K562 (cell line): Measurements from ENCODE around the gene TRPM4. TPM values are rescaled to one million over a fixed set of nuclear protein-coding genes. Genes with fewer than 3 reads are reported as not detected.

Experiments
- ATAC-seq: fragments of 200-7000 bp; cut with Tn5 transposase; 3 replicates; pipeline ENCODE4 v1.9.1; 2020; ENCODE audit warnings: moderate library complexity
- BruUV-seq: library from RNA; stranded (reverse); fragments of 400-500 nt; replicated peaks from 2 replicates; lab custom pipeline; 2021; lab: Mats Ljungman, UMichigan
- CTCF ChIA-PET: fragments of 300-600 bp; formaldehyde crosslinking; extraction: SDS; loops from one replicate; lab custom pipeline; 2021; ENCODE audit warnings: low intra/inter-chr PET ratio; lab: Yijun Ruan, JAX
- POLR2A ChIA-PET: fragments of 300-600, 350-650 bp; sonication (Branson Sonifier 250); formaldehyde crosslinking; extraction: SDS; loops from one replicate; lab custom pipeline; 2021; ENCODE audit warnings: antibody characterized with exemption, inconsistent platforms; lab: Yijun Ruan, JAX
- DNase-seq, 4 experiments: peaks; one replicate each; pipeline versions ENCODE4 v3.0.0 to v3.0.0-alpha.2; 2011 to 2018; ENCODE audit warnings: low spot score in 3 of 4, mixed read lengths in 3 of 4; ENCODE audit errors: extremely low read depth in 1 of 4
- FAIRE-seq: peaks from 2 replicates; lab custom pipeline; 2011; peaks lifted over from hg19 to GRCh38; lab: Jason Lieb, UNC
- H2AFZ ChIP-seq: 2 replicates; pipeline ENCODE4 v1.6.0; 2011; ENCODE audit warnings: low read depth, low read length, control low read depth, inconsistent platforms
- H3K27ac ChIP-seq: fragments of 200-600 bp; 3 replicates; pipeline ENCODE4 v1.8.0; 2011; ENCODE audit warnings: low read depth, mild to moderate bottlenecking, control low read depth, inconsistent platforms, low read length, moderate library complexity, mixed read lengths; ENCODE audit errors: extremely low read depth
- H3K27me3 ChIP-seq, 2 experiments: fragments of 300-600 bp in 1 of 2; 2 replicates in 1 of 2; 3 replicates in 1 of 2; pipeline versions ENCODE4 v1.6.0 to v1.8.0; 2011; ENCODE audit warnings: inconsistent platforms in 2 of 2, low read length in 2 of 2, mild to moderate bottlenecking in 1 of 2, mixed read lengths in 1 of 2, moderate library complexity in 1 of 2; ENCODE audit not compliant: control insufficient read depth in 2 of 2, insufficient read depth in 2 of 2
- H3K36me3 ChIP-seq: fragments of 300-600 bp; 3 replicates; pipeline ENCODE4 v1.8.0; 2011; ENCODE audit warnings: mild to moderate bottlenecking, low read length, inconsistent platforms; ENCODE audit not compliant: control insufficient read depth, insufficient read depth
- H3K4me1 ChIP-seq, 2 experiments: fragments of 200-600 bp in 1 of 2; replicated peaks in 1 of 2; 2 replicates in 1 of 2; 3 replicates in 1 of 2; pipeline versions ENCODE4 v1.5.1 to v1.8.0; 2011; ENCODE audit warnings: inconsistent platforms in 2 of 2, low read length in 2 of 2, mild to moderate bottlenecking in 1 of 2, mixed read lengths in 1 of 2, moderate library complexity in 1 of 2; ENCODE audit not compliant: control insufficient read depth in 2 of 2, insufficient read depth in 2 of 2
- H3K4me2 ChIP-seq: 2 replicates; pipeline ENCODE4 v1.6.1; 2011; ENCODE audit warnings: low read length, control low read depth, inconsistent platforms, mixed read lengths; ENCODE audit not compliant: insufficient read depth
- H3K4me3 ChIP-seq: fragments of 200-600 bp; sonication (generic), shearing (Covaris generic); 2 replicates; pipeline ENCODE4 v1.5.1; 2016; ENCODE audit warnings: control low read depth, inconsistent platforms
- H3K79me2 ChIP-seq: fragments of 200-600 bp; 3 replicates; pipeline ENCODE4 v1.8.0; 2011; ENCODE audit warnings: low read length, inconsistent platforms; ENCODE audit not compliant: control insufficient read depth, insufficient read depth
- H3K9ac ChIP-seq, 2 experiments: 2 replicates each; pipeline versions ENCODE4 v1.6.0 to v1.6.1; 2011; ENCODE audit warnings: low read depth in 2 of 2, low read length in 2 of 2, control low read depth in 1 of 2, inconsistent platforms in 1 of 2, mild to moderate bottlenecking in 1 of 2, mixed read lengths in 1 of 2; ENCODE audit not compliant: insufficient read depth in 1 of 2
- H3K9me1 ChIP-seq: one replicate; pipeline ENCODE4 v1.6.0; 2011; ENCODE audit warnings: inconsistent platforms, mild to moderate bottlenecking, low read length, moderate library complexity; ENCODE audit not compliant: control insufficient read depth, insufficient read depth
- H3K9me3 ChIP-seq: replicated peaks from 2 replicates; pipeline ENCODE4 v1.5.1; 2011; ENCODE audit warnings: low read depth, low read length, inconsistent platforms; ENCODE audit not compliant: control insufficient read depth, insufficient read depth
- H4K20me1 ChIP-seq: replicated peaks from 2 replicates; pipeline ENCODE4 v1.6.1; 2011; ENCODE audit warnings: low read length, inconsistent platforms, mixed read lengths; ENCODE audit not compliant: control insufficient read depth, insufficient read depth
- ARID2 ChIP-seq: fragments of 450-650 bp; IDR thresholded peaks from 2 replicates; pipeline ENCODE4 v1.6.1; 2017; ENCODE audit warnings: antibody characterized with exemption, mild to moderate bottlenecking
- CTCF ChIP-seq, 3 experiments: IDR thresholded peaks in 2 of 3; conservative IDR thresholded peaks in 1 of 3; 2 replicates each; pipeline ENCODE4 v1.5.1; 2011 to 2012; ENCODE audit warnings: low read length in 3 of 3, mild to moderate bottlenecking in 3 of 3, control low read depth in 2 of 3, improper control_type of control experiment in 1 of 3, inconsistent platforms in 1 of 3, low read depth in 1 of 3, mixed read lengths in 1 of 3, moderate library complexity in 1 of 3; ENCODE audit not compliant: insufficient read depth in 2 of 3
- HDAC1 ChIP-seq, 2 experiments: fragments of 450-650 bp; IDR thresholded peaks; 2 replicates each; pipeline ENCODE4 v1.6.1; 2016 to 2017; ENCODE audit warnings: inconsistent platforms in 1 of 2, mild to moderate bottlenecking in 1 of 2, moderate library complexity in 1 of 2
- MAX ChIP-seq: sonication (generic); formaldehyde crosslinking; IDR thresholded peaks from 2 replicates; pipeline ENCODE4 v1.9.0; 2022; ENCODE audit warnings: mild to moderate bottlenecking, missing genetic modification reagents
- NR4A1 ChIP-seq, 2 experiments: fragments of 250-450 bp in 1 of 2; fragments of 450-650 bp in 1 of 2; sonication (Bioruptor Pico) in 1 of 2; IDR thresholded peaks; 2 replicates each; pipeline versions ENCODE4 v1.4.0 to v1.6.1; 2016 to 2020; ENCODE audit warnings: mild to moderate bottlenecking in 2 of 2, missing compliant biosample characterization in 1 of 2, missing genetic modification characterization in 1 of 2, moderate library complexity in 1 of 2
- PRPF4 ChIP-seq: fragments of 200-400 bp; formaldehyde crosslinking; IDR thresholded peaks from one replicate; pipeline ENCODE4 v1.6.1; 2017; ENCODE audit warnings: low read length, low read depth, mild to moderate bottlenecking; ENCODE audit not compliant: insufficient read depth, poor library complexity, severe bottlenecking
- U2AF2 ChIP-seq: fragments of 200-400 bp; formaldehyde crosslinking; optimal IDR thresholded peaks from 2 replicates; pipeline ENCODE3; 2017; ENCODE audit warnings: low read depth, mild to moderate bottlenecking, low read length
- ZFP30 ChIP-seq: fragments of 250-450 bp; sonication (Bioruptor Pico); IDR thresholded peaks from 2 replicates; pipeline ENCODE4 v1.8.0; 2022; ENCODE audit warnings: moderate library complexity, mild to moderate bottlenecking, inconsistent platforms, borderline replicate concordance
- ZFP36 ChIP-seq: fragments of 150-350 bp; IDR thresholded peaks from 2 replicates; pipeline ENCODE4 v1.6.1; 2018; ENCODE audit warnings: low read length, low read depth; ENCODE audit not compliant: partially characterized antibody
- ZFX ChIP-seq: sonication (generic); formaldehyde crosslinking; IDR thresholded peaks from 2 replicates; pipeline ENCODE4 v1.8.0; 2022; ENCODE audit warnings: mild to moderate bottlenecking, missing genetic modification reagents, moderate library complexity
- ZNF146 ChIP-seq: IDR thresholded peaks from one replicate; pipeline ENCODE4 v1.6.1; 2018; ENCODE audit warnings: missing compliant biosample characterization; ENCODE audit not compliant: unreplicated experiment
- ZNF398 ChIP-seq: fragments of 250-450 bp; sonication (Bioruptor Pico); IDR thresholded peaks from 2 replicates; pipeline ENCODE4 v1.8.0; 2021; ENCODE audit warnings: moderate library complexity, mild to moderate bottlenecking, inconsistent platforms
- ZNF584 ChIP-seq: fragments of 200-800 bp; sonication (Bioruptor generic); IDR thresholded peaks from 2 replicates; pipeline ENCODE4 v1.6.1; 2016; ENCODE audit warnings: low read depth, mild to moderate bottlenecking, missing genetic modification characterization, missing compliant biosample characterization
- ZNF785 ChIP-seq: fragments of 250-450 bp; sonication (Bioruptor Pico); IDR thresholded peaks from 2 replicates; pipeline ENCODE4 v1.4.0; 2020; ENCODE audit warnings: mild to moderate bottlenecking
- WGBS: fragments of 100-300 bp; shearing (Covaris generic); methylation state at CpG from one replicate; pipeline ENCODE4 v1.1.6; 2016; ENCODE audit warnings: low coverage, mixed read lengths; ENCODE audit not compliant: insufficient coverage; ENCODE audit errors: missing lambda C conversion rate; 5-methylcytosine and 5-hydroxymethylcytosine counted together
- in situ Hi-C: fragments of 300-500 bp; cut with MboI; formaldehyde crosslinking; loops from 4 replicates; pipeline ENCODE4 v1.15.0; 2018; ENCODE audit warnings: inconsistent platforms, mixed read lengths
- intact Hi-C: fragments of 100-400 bp; cut with micrococcal nuclease; formaldehyde crosslinking; loops from 2 replicates; pipeline ENCODE4 v1.14.2; 2022
- polyA plus RNA-seq, 8 experiments: library from polyadenylated mRNA; depleted of rRNA in 4 of 8; stranded (reverse) in 5 of 8; unstranded in 3 of 8; fragments of >200 nt; fragmentation: Nextera tagmentation in 2 of 8; fragmentation: Illumina TruSeq in 1 of 8; extraction: Ambion mirVana in 2 of 8; extraction: Trizol in 1 of 8; gene quantifications; 2 replicates each; pipeline versions ENCODE4 v1.2.1 to v1.2.3, GENCODE V29; 2011 to 2014; ENCODE audit warnings: inconsistent platforms in 1 of 8, missing spikeins in 1 of 8
- total RNA-seq, 7 experiments: library from RNA; depleted of rRNA in 6 of 7; stranded (reverse); fragments of >200 nt in 6 of 7; fragmentation: Illumina TruSeq in 2 of 7; extraction: Trizol in 2 of 7; gene quantifications; 2 replicates each; pipeline versions ENCODE4 v1.2.1 to v1.2.3, GENCODE V29; 2011 to 2021; ENCODE audit warnings: low replicate concordance in 1 of 7

The TRPM4 gene
- total and polyA plus RNA-seq, 9 of the 15 experiments (the other 6 are each of a cell fraction or from before 2014, with no cell fraction given), result 6.5 to 45.4 (median 15.2) TPM

GRCh38 chr19:49155005-49155819, 2.4 kb upstream of the TRPM4 start, which contains the start of gene HRC (continued):
- TF ChIP-seq MAX (peak; percentile 11; the same call in 1 of the 2 replicates), ZNF398 (no peak), ZFP30 (CRISPR knock-in tag) (no peak), ARID2 (no peak), ZNF146 (CRISPR knock-in tag) (no peak), ZFP36 (peak; percentile 1)

GRCh38 chr19:49155820-49156346, 1.7 kb upstream of the TRPM4 start:
- no TSS peak for BruUV-seq
- Histone ChIP-seq H3K4me1 (peaks cover 56 to 83% of the 10 kb centered on the region in 2 experiments), H3K9me3 (no peaks in the 10 kb centered on the region), H3K79me2 (peaks cover 38% of the 10 kb centered on the region), H3K27ac (peak overlapping the region; percentile 85), H4K20me1 (peaks cover 5% of the 10 kb centered on the region; the same call in 1 of the 2 replicates), H2AFZ (peak overlapping the region; percentile 73), H3K27me3 (no peaks in the 10 kb centered on the region), H3K4me2 (peak overlapping the region; percentile 89), H3K36me3 (peaks cover 9% of the 10 kb centered on the region; the same call in 1 of the 3 replicates), H3K9me1 (no peaks in the 10 kb centered on the region), H3K4me3 (peak overlapping the region; percentile 36), H3K9ac (peak overlapping the region; percentile 73 to 91)
- in situ Hi-C loops (no loop called here), intact Hi-C loops (loop anchor here (5.0 to 10.0 kb wide), 3 partner anchors 39 to 436 kb away; partner anchors contain the start of genes C19orf73, GYS1, PPFIA3 and PRR12)
- ATAC-seq (peak; percentile 10), FAIRE-seq (peak; percentile 58), DNase-seq (peak; percentile 20 to 75 (median 42))
- 0% methylated on average over 4 of the region's 4 CpGs for WGBS
- CTCF ChIA-PET, result no interaction called here
- POLR2A ChIA-PET, result interaction anchor here (0.6 to 1.9 kb wide), 6 partner anchors 10 to 1139 kb away, joined by 3 to 7 read pairs (median 4); no protein-coding TSS in a partner anchor
- TF ChIP-seq HDAC1 (IDR thresholded peaks at IDR 0.05), result peak in 1 of 2 experiments; percentile 38; a peak in 2 of 4 replicates
- TF ChIP-seq U2AF2, result no peak
- 0 out of 2 replicates have a peak, but pooled peaks have one; percentile 29 for TF ChIP-seq ZNF584 (CRISPR knock-in tag)
- no peak for TF ChIP-seq ZFP36
- TF ChIP-seq ZNF785 (CRISPR knock-in tag), result no peak
- no peak for TF ChIP-seq CTCF (IDR thresholded peaks at IDR 0.05 in 2 of 3, conservative IDR thresholded peaks at IDR 0.05 in 1 of 3; ENCODE audit: insufficient read depth in 2 of 3, low read depth in 1 of 3, low read length in 3 of 3)
- peak; percentile 0; the same call in 1 of the 2 replicates for TF ChIP-seq ZFX (CRISPR knock-in tag)
- TF ChIP-seq PRPF4, result no peak
- no peak for TF ChIP-seq NR4A1 (CRISPR knock-in tag; IDR thresholded peaks at IDR 0.05)
- TF ChIP-seq NR4A1 (tag; IDR thresholded peaks at IDR 0.05), result peak; percentile 64; the same call in 1 of the 2 replicates
